ENCODE results near the gene RUNX2. TPM values are rescaled to one million over a fixed set of nuclear protein-coding genes. Genes with fewer than 3 reads are reported as not detected.

RUNX2 gene
- total and polyA plus RNA-seq, 2 experiments from 2014 or later: 0.66 to 1.7 TPM

DNA sequence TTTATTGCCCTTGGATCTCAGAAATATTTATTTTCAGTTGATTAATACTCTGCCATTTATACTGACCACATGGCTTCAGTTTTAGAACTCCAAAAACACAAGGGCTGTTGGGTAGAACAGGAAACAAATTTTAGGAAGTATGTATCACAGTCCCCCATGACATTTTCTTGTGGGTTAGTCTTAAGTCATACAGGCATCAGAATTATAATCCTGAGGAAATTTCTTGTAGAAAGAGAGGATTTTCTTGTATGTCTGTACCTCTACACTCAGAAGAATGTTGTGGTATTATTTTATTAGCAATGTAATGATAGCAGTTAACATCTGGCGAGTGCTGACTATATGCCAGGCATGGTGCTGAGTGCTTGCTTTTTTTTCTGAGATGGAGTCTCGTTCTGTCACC, 384.7 kb downstream of the RUNX2 start:
- Histone ChIP-seq H3K27me3 (ENCODE audit: insufficient read depth) (no peaks in the 10 kb centered on the region), H3K36me3 (ENCODE audit: insufficient read depth) (no peaks in the 10 kb centered on the region), H3K27ac (ENCODE audit: low read depth) (no peak overlapping the region), H4K20me1 (replicated peaks; ENCODE audit: insufficient read depth) (no peaks in the 10 kb centered on the region), H3K4me2 (no peak overlapping the region), H3K4me3 (no peak overlapping the region), H3K79me2 (replicated peaks; ENCODE audit: insufficient read depth) (no peaks in the 10 kb centered on the region), H2AFZ (no peak overlapping the region; the same call in 1 of the 2 replicates), H3K4me1 (ENCODE audit: insufficient read depth) (no peaks in the 10 kb centered on the region), H3F3A (replicated peaks; ENCODE audit: low read depth) (no peaks in the 10 kb centered on the region), H3K9me2 (ENCODE audit: insufficient read depth) (no peaks in the 10 kb centered on the region)
- Mint-ChIP-seq H3K36me3 (ENCODE audit: low read depth) (no peaks in the 10 kb centered on the region), H3K9me3 (no peaks in the 10 kb centered on the region), H3K4me1 (peaks cover 8% of the 10 kb centered on the region; the same call in 2 of the 3 replicates), H3K4me3 (no peak overlapping the region), H3K27ac (no peak overlapping the region), H3K27me3 (ENCODE audit: insufficient read depth, low read depth, poor library complexity) (no peaks in the 10 kb centered on the region)
- TF ChIP-seq JUNB (IDR thresholded peaks at IDR 0.05; ENCODE audit: unreplicated experiment): no peak
- no peak for TF ChIP-seq ZNF331 (CRISPR knock-in tag; IDR thresholded peaks at IDR 0.05; ENCODE audit: low read depth)
- TF ChIP-seq EZH2phosphoT487 (IDR thresholded peaks at IDR 0.05; ENCODE audit: unreplicated experiment): no peak
- no peak for TF ChIP-seq ZNF114 (CRISPR knock-in tag; IDR thresholded peaks at IDR 0.05)
- TF ChIP-seq, protein P1, sequence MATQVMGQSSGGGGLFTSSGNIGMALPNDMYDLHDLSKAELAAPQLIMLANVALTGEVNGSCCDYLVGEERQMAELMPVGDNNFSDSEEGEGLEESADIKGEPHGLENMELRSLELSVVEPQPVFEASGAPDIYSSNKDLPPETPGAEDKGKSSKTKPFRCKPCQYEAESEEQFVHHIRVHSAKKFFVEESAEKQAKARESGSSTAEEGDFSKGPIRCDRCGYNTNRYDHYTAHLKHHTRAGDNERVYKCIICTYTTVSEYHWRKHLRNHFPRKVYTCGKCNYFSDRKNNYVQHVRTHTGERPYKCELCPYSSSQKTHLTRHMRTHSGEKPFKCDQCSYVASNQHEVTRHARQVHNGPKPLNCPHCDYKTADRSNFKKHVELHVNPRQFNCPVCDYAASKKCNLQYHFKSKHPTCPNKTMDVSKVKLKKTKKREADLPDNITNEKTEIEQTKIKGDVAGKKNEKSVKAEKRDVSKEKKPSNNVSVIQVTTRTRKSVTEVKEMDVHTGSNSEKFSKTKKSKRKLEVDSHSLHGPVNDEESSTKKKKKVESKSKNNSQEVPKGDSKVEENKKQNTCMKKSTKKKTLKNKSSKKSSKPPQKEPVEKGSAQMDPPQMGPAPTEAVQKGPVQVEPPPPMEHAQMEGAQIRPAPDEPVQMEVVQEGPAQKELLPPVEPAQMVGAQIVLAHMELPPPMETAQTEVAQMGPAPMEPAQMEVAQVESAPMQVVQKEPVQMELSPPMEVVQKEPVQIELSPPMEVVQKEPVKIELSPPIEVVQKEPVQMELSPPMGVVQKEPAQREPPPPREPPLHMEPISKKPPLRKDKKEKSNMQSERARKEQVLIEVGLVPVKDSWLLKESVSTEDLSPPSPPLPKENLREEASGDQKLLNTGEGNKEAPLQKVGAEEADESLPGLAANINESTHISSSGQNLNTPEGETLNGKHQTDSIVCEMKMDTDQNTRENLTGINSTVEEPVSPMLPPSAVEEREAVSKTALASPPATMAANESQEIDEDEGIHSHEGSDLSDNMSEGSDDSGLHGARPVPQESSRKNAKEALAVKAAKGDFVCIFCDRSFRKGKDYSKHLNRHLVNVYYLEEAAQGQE (IDR thresholded peaks at IDR 0.05; ENCODE audit: unreplicated experiment): no peak
- TF ChIP-seq NANOG (IDR thresholded peaks at IDR 0.05; ENCODE audit: borderline replicate concordance): no peak
- TF ChIP-seq POLR2AphosphoS5 (IDR thresholded peaks at IDR 0.05; ENCODE audit: low read depth): no peak
- TF ChIP-seq EZH2 (IDR thresholded peaks at IDR 0.05; ENCODE audit: low read depth, unreplicated experiment): no peak
- TF ChIP-seq, protein P2, sequence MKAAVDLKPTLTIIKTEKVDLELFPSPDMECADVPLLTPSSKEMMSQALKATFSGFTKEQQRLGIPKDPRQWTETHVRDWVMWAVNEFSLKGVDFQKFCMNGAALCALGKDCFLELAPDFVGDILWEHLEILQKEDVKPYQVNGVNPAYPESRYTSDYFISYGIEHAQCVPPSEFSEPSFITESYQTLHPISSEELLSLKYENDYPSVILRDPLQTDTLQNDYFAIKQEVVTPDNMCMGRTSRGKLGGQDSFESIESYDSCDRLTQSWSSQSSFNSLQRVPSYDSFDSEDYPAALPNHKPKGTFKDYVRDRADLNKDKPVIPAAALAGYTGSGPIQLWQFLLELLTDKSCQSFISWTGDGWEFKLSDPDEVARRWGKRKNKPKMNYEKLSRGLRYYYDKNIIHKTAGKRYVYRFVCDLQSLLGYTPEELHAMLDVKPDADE (IDR thresholded peaks at IDR 0.05): no peak
- TF ChIP-seq, protein P3, sequence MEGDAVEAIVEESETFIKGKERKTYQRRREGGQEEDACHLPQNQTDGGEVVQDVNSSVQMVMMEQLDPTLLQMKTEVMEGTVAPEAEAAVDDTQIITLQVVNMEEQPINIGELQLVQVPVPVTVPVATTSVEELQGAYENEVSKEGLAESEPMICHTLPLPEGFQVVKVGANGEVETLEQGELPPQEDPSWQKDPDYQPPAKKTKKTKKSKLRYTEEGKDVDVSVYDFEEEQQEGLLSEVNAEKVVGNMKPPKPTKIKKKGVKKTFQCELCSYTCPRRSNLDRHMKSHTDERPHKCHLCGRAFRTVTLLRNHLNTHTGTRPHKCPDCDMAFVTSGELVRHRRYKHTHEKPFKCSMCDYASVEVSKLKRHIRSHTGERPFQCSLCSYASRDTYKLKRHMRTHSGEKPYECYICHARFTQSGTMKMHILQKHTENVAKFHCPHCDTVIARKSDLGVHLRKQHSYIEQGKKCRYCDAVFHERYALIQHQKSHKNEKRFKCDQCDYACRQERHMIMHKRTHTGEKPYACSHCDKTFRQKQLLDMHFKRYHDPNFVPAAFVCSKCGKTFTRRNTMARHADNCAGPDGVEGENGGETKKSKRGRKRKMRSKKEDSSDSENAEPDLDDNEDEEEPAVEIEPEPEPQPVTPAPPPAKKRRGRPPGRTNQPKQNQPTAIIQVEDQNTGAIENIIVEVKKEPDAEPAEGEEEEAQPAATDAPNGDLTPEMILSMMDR (conservative IDR thresholded peaks at IDR 0.05; ENCODE audit: low read depth in 2 of 2): no peak
- no peak for DNase-seq (ENCODE audit: low spot score)
- no peak for ATAC-seq

Other genes starting within 250 kb of the RUNX2 start
- 11.4 and 19.0 TPM in 2 replicates for gene SUPT3H, start 49.6 kb downstream of the RUNX2 start, total RNA-seq (2014; rRNA removed; shearing (Covaris generic))
- 23.2 and 30.1 TPM in 2 replicates for gene SUPT3H, start 49.6 kb downstream of the RUNX2 start, polyA plus RNA-seq (2016; fragmentation: Nextera tagmentation; extraction: Ambion mirVana)